HUDEP-2 (cell line): ENCODE data around the gene MEIS1.

Source experiments
- DNase-seq, 76 experiments: peaks; one replicate each; lab custom pipeline; 2025; ENCODE audit not compliant: unreplicated experiment in 76 of 76; lab: John Stamatoyannopoulos, UW

The MEIS1 gene

DNA sequence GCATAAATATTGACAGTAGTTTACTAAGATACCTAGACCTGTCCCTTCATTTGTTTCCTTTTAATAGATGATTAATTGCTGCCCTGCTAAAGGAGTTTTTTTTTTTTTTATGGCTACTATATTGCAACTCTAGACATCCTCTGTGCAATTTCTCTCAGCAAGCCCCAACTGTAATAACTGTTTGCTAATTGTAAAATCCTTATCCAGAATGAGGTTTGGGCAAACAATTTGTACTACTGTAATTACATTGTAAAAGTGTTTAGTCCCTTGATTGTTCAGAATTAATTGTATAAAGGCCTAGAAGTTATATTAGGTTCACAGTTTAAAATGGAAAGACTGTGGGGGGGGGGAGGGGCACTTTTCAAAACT lies 3.7 kb upstream of the MEIS1 start:
- no peak for DNase-seq

DNA sequence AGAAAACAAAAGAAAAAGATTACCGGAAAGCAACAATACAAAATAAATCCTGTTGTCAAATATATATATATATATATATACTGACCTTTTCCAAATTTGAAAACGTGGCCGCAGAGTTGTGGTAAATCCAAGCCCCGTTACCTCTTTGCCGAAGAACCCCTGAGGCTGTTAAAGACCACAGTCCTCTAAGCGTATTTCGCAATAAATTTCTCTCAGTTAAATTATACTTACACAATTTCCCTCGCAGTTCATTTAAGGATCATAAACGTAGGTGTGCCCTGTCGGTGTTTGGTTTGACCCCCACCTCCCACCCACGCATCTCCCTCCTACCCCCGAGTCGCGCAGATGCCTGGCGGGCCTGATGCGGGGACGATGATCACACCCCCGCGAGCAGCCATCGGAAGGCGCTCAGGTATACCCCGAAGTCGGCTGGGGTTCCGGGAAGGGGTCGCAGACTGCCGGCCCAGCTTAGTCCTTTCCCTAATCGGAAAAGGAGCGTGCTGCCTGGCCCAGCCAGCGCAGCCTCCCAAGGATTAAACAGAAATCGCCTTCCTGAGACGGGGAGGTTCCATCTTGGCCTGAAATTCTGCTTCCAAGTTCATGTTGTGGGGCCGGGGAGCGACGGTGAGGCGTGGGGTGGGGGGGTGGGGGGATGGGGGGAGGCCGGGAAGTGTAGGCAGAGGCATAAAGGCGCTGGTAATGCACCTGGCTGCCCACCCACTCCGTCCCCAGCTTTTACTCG lies 2.9 kb upstream of the MEIS1 start:
- DNase-seq, result no peak

DNA sequence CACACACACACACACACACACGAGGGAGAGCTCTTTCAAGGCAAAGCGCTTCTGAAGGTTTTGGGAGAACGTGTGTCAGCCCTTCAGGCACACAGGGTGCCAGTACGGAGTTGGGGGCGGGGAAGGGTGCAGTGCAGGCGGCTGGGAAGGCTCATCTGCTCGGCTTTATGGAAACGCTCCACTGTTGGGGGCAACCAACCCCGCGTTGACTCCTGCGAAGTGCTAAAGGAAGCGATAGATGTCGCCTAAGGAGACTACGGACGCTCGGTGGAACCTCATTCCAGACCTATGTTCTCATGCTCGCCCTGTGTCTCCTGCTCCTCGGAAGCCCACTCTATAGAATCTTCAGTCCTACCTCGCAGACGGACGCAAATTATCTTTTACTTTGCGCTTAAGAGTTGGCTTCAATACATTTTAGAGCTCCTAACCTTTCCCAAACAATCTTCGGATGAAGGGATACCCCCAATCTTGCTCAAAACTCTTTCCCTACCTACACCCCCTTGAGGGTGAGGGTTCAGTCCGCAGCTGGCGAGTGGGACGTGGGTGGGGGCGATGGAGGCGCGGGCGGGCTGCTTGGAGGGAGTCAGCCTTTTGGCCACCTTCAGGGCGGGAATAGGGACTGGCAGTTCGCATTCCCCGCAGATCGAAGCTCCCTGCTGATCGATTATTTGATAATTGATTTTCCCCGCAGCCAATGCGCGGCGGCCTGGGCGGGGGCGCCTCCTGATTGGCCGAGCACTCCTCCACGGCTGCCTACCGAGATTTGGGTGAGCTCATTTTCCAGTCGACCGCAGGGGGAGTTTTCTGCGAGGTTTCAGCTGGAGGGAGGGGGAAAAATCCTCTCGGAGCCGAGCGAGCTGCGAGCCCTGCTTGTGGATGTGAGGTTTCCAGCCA lies 1.9 kb upstream of the MEIS1 start:
- DNase-seq, result peak in 4 of 76 experiments; percentile 30 to 62 (median 32)

DNA sequence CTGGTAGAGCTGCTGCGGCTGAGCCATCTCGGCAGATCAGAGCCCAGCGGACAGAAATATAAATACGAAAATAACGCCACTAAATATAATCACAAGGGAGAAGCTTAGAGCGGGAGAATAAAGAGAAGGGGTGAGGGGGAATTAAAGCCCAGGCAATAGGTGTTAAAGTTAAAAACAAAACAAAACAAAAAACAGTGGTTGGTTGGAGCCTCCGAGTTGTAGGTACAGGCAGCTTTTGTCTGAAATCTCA lies 1.3 kb upstream of the MEIS1 start:
- DNase-seq, result no peak

DNA sequence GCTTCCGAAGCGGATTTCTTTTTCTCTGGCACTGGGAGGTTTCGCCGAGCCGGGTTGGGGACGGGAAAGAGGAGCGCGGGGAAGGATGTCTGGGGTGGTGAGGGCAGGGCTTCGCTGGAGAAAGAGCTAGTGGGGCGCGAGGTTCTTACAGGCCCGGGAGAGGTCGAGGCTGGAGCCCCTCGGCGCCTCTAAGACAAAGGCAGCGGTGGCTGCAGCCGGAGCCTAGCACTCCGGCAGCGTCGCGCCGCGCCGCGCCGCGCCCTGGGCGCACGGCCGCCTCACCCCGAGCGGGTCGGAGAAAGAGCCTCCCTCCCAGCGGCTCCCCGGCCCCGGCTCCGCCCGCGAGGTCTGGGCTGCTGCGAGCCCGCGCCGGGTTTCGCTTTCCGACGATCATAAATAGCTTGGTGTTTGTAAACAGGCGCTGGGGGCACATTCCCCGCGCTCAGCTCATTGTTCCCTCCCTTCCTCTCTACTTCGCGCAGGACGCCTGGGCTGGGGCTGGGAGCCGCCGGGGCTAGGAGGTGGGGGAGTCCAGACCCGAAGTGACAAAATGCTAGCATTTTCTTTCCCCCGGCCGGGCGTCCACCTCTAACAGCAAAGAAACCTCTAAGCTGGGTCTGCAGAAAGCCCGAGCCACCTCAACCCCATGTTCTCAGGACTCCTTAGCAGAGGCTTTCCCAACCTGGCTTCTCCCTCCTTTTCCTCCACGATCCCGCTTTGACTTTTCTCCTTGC lies 813 bp upstream of the MEIS1 start:
- peak in 3 of 76 experiments; percentile 8 to 11 (median 11) for DNase-seq

DNA sequence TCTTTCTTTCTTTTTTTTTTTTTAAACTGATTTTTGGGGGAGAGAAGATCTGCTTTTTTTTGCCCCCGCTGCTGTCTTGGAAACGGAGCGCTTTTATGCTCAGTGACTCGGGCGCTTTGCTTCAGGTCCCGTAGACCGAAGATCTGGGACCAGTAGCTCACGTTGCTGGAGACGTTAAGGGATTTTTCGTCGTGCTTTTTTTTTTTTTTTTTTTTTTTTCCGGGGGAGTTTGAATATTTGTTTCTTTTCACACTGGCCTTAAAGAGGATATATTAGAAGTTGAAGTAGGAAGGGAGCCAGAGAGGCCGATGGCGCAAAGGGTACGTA lies 587 bp downstream of the MEIS1 start:
- DNase-seq, result no peak

DNA sequence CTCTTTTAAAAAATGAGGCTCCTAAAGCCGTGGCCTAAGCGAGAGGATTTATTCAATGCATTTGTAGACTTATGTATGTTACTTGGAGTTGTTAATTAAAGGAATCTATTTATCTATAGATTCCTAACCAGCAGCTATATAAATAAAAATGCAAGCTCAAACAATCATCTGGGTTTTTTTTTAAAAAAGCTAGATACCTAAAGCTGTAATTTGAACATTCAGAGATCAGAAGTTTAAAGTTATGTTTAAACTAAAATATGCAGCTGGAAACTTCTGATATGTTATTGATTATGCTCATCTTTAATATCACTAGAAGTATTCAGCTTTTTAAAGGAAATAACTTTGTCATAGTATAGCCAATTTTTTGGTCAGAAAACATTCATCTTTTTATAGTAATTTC lies 1.0 kb downstream of the MEIS1 start:
- no peak for DNase-seq

DNA sequence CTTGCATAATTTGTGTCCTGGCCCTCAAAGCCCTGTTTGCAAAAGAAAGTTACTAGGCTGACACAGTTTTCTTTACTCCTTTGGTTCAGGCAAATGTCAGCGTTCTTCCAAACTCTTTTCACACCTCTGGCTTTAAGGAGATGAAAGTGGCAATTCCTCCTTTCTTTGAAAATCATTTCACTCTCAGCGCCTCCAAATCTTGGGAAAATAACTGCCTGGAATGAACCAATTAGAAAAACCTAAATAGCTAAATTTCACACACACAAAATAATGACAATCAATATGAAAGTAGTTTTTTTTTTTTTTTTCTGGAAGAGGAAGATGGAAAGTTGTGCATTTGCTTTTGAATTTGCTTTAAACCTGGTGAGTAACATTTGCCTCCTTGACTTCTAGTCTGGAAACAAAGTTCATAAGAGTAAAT lies 1.7 kb downstream of the MEIS1 start:
- no peak for DNase-seq

DNA sequence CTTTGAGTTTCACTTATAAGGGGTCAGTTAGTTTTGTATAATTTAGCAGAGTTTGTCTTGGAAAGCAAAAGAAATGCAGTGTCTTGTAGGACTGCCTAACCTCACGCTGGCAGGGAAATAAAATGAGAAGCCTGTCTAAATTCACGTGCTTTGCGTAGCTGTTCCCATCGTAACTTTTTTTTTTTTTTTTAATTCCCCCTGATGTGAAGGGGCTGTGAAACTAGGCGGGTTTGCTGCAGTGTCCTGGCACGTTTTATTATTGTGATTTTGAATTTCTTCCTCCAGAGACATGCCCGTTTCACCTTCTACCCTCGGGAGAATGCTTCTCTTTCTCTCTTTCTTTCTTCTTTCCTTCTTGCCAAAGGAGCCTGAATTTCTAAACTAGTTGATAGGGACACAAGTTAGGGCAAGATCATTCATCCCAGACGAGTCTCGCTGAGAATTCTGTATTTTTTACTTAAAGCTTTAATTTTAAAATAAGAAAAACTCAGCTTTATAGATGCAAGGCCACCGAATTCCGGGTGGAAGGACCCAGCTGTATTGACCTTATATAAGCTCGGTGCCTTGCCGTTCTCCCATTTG lies 2.3 kb downstream of the MEIS1 start:
- DNase-seq, result no peak

DNA sequence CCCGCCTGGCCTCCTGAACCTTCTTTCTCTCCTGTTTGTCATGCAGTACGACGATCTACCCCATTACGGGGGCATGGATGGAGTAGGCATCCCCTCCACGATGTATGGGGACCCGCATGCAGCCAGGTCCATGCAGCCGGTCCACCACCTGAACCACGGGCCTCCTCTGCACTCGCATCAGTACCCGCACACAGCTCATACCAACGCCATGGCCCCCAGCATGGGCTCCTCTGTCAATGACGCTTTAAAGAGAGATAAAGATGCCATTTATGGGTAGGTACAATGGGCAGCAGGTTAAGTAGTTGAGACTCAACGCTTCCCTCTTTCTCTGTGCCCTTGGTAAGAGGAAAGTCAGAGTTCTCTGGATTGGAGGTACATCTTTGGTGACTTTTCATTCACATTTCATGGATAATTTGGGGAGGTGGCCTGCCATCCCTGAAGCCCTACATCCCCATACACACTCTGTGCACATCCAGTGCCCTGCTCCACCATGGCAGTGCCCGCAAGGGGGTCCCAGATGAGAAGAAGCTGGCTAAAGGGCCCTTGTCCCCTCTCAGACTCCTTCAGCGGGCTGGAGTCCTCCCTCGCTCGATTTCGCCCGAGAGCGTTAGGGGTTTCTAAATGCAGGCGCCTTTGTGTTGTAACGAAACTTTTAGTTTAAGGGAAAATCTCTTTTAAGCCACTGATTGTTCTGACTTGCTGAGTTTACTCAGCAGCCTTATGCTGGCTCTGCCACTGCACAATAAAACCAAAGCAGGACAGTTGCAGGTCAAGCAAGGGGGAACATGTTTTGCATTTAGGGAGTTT lies 3.0 kb downstream of the MEIS1 start:
- DNase-seq, result no peak

DNA sequence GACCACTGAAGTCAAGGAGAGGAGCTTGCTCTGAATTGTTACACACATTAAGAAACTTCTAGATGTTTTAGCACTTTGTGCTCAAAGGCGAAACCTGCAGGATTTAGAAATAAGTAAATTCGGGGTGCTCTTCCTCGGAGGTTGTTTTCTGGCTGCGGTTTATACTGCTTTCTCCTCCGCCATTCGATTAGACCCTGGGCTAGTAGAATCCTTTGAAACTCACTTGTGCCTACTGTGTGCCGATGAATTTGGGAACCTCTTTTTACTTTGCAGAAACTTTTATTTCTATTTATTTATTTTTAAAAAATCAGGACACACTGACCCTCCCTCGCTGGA lies 3.5 kb downstream of the MEIS1 start:
- no peak for DNase-seq

DNA sequence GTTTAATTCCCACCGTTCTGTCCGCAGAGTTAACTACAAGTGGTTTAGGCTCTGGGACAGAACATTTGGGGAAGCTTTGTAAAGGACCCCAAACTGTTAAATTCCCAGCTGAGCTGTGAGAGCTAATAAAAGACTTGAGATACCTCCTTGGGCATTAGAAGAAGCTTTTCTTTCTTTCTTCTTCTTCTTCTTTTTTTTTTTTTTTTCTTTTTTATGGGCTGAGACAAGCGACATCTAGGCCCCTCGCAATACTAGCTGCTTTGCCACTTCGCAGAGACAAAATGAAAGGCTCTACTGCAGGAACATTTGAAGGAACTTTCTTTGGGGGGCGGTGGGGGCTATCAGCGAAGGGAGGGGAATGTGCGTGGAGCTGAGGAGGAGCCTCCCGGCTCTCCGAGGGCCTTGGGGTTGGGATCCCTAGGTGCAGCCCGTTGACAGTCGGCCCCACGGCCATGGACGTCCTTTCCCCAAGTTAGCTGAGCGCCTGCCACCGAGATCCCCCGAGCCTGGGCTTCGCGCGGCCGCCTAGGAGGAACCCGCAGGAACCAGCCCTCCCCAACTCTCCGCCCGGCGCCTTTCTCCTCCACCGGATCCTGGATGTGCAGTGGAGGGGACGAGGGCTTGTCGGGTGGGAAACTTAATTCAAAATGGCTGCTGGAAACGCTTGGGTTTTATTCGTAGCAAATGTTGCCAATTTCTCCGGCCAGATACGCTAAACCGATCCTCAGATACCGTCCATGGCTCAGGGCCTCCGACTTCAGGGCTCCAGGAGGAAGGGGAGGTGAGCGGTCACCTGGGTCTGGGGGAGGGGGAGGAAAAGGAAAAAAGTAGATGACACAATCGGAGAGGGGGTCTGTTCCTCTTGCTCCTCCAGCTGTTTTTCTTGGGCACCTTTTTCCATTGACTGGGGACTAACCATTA lies 4.2 kb downstream of the MEIS1 start:
- no peak for DNase-seq

DNA sequence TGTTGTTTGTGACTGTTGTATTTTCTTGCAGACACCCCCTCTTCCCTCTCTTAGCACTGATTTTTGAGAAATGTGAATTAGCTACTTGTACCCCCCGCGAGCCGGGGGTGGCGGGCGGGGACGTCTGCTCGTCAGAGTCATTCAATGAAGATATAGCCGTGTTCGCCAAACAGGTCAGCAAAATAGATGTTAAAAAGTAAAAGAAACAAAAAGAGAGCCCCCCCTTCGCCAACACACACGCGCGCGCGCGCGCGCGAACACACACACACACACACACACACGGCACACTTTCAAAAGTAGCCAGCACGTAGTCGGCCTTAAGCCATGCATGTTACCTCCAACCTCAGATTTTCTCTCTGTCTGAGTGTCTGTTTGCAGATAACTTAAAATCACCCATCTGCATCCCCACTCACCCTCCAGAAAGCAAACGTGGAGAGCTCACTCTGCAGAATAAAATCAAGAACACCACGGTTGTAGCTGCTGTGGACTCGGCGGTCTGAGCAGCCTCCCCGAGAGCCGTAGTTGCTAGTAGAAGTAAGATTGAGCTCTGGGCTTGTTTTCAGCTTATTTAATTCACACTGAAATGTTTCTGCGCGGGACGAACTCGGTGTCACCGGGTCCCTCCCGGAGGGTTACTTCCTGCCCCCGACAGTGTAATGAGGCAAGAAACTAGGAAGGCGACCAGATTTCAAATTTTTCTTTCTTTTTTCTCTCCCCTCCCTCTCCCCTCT lies 5.1 kb downstream of the MEIS1 start:
- no peak for DNase-seq

DNA sequence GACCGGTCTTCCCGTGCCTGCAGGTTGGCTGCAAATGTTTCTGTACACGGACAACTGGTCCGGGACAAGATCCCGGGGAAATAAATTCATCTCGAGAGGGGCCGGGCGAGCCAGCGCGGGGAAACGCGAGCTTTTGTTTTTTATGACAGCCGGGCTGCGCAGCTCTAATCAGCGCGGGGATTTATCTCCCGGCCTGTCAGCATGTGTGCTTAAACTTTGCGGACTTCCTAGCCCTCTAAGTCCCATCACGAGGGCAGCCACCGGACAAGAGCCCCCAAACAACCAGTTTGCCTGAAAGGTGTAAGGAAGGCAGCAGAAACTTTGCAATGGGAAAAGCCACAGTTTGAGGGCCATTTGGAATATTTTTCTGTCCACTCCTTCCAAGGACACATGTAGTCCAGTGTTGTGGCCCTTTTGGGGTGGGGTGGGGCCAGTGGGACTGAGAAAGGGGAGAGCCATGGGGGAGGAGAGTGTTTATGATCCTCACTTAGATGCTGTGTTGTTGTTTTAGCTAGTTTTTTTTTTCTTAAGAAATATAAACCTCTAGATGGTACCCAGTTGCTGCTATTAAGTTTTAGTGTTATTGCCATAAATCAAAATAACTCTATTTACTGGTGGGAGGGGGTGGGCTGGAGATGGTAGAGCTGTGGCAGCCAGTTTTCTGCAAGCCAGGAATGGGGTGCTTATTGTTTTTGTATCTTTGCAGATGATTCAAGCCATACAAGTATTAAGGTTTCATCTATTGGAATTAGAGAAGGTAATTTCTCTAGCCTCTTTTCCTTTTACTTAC lies 6.0 kb downstream of the MEIS1 start:
- DNase-seq, result no peak

DNA sequence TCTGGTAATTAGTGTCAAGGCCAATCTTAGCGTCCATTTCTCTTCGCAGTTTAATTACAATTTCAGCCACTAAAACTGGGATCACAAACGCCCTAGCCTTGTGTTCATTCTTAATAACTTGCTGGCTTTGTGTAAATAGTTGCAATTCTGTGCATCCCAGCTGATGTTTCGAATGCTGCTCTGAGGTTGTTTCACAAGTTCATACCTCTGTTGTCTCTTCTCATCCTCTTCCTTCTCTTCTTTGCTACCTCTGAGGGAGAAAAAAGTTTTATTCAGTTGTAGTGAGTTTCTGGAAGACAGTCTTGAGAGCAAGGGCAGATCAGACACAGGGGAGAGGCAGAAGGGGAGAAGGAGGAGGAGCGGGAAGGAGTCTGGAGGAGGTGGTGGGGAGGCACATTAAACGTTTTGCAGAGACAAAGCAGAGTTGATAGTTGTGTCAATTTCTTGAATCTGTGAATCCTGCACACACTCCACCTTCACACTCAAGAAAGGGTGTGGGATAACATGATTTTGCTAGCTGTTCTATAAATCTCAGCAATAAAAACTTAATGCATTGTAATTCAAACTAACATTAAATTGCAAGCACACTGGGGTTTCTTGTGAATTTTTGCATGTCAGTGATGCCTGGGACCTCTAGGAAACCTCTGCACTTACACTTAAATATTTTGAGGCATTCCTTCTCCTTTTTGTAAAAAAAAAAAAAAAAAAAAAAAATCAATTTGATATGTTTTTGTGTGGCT lies 6.8 kb downstream of the MEIS1 start:
- DNase-seq, result no peak

DNA sequence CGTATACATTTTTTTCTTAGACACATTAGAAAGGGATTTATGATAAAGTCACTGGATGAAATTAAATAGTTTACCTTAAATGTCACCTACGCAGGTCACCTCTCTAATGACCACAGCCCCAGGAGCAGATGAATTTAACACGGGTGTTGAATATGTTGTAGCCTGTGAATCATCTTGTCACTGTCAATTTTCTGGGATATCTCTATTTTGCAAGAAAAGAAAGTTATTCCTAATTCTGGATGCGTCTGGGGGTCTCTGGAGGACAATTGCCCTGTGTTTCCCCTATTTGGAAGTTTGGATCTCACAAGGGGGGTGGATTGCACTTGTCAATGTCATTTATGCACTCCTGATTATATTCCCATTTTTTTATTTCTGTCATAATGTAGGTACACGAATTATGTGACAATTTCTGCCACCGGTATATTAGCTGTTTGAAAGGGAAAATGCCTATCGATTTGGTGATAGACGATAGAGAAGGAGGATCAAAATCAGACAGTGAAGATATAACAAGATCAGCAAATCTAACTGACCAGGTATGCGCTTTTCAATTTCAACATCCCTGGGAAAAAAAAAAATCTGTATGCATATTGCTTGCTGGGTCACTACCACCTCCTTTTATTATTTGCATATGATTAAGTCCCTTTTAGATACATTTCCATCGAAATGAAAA lies 7.7 kb downstream of the MEIS1 start:
- no peak for DNase-seq
